OCI-LY7 (cell line): ENCODE results near the gene ARHGEF4. TPM values are rescaled to one million over a fixed set of nuclear protein-coding genes. Genes with fewer than 3 reads are reported as not detected.
"Not testable (repeated sequence)": the region's sequence is repeated elsewhere in the genome, so short reads cannot be mapped to it uniquely, and the experiment has no call there.

Source experiments
- BruUV-seq: library from RNA; stranded (reverse); fragments of 400-500 nt; replicated peaks from 2 replicates; lab custom pipeline; 2021; lab: Mats Ljungman, UMichigan
- CTCF ChIA-PET: fragments of 300-600 bp; sonication (Branson Sonifier 250); formaldehyde crosslinking; loops from one replicate; lab custom pipeline; 2022; ENCODE audit warnings: antibody characterized with exemption; ENCODE audit not compliant: unreplicated experiment; lab: Charles Lee
- POLR2A ChIA-PET: fragments of 300-600 bp; sonication (Branson Sonifier 250); formaldehyde crosslinking; loops from one replicate; lab custom pipeline; 2022; ENCODE audit warnings: antibody characterized with exemption; lab: Charles Lee
- DNase-seq: peaks from one replicate; pipeline ENCODE4 v3.0.0-alpha.2; 2015; ENCODE audit warnings: low spot score
- H2AFZ ChIP-seq: fragments of 200-600 bp; sonication (generic), shearing (Covaris generic); 2 replicates; pipeline ENCODE4 v1.6.1; 2014; ENCODE audit warnings: mild to moderate bottlenecking, antibody characterized with exemption, low read length, moderate library complexity
- H3K27ac ChIP-seq: fragments of 200-600 bp; sonication (generic); 2 replicates; pipeline ENCODE4 v1.5.1; 2014; ENCODE audit warnings: mixed run types, low read depth, mild to moderate bottlenecking, moderate library complexity, low read length, inconsistent platforms; ENCODE audit not compliant: poor library complexity, severe bottlenecking
- H3K36me3 ChIP-seq: fragments of 200-600 bp; sonication (generic); 2 replicates; pipeline ENCODE4 v1.6.1; 2014; ENCODE audit warnings: mild to moderate bottlenecking, antibody characterized with exemption, low read length, moderate library complexity, mixed read lengths; ENCODE audit not compliant: insufficient read depth
- H3K4me1 ChIP-seq: fragments of 200-600 bp; sonication (generic); 2 replicates; pipeline ENCODE4 v1.5.1; 2014; ENCODE audit warnings: mild to moderate bottlenecking, low read length; ENCODE audit not compliant: insufficient read depth, poor library complexity, severe bottlenecking
- H3K4me2 ChIP-seq: fragments of 200-600 bp; sonication (generic); 2 replicates; pipeline ENCODE4 v1.6.1; 2014; ENCODE audit warnings: mild to moderate bottlenecking, low read length
- H3K4me3 ChIP-seq: fragments of 200-600 bp; sonication (generic); 2 replicates; pipeline ENCODE4 v1.5.1; 2014; ENCODE audit warnings: mild to moderate bottlenecking, low read depth, low read length; ENCODE audit not compliant: poor library complexity, severe bottlenecking
- H3K79me2 ChIP-seq: fragments of 200-600 bp; sonication (generic); 2 replicates; pipeline ENCODE4 v1.6.1; 2016; ENCODE audit warnings: low read depth, mild to moderate bottlenecking, low read length, moderate library complexity, mixed read lengths; ENCODE audit not compliant: insufficient read depth
- H3K9me2 ChIP-seq: fragments of 200-600 bp; sonication (generic); 2 replicates; pipeline ENCODE4 v1.6.1; 2016; ENCODE audit warnings: mild to moderate bottlenecking, low read length, mixed read lengths; ENCODE audit not compliant: insufficient read depth
- H3K9me3 ChIP-seq: fragments of 200-600 bp; sonication (generic); 2 replicates; pipeline ENCODE4 v1.6.1; 2014; ENCODE audit warnings: mild to moderate bottlenecking, mixed run types, low read length, mixed read lengths
- H4K20me1 ChIP-seq: fragments of 200-600 bp; sonication (generic); 2 replicates; pipeline ENCODE4 v1.6.1; 2014; ENCODE audit warnings: mild to moderate bottlenecking, antibody characterized with exemption, low read length, moderate library complexity, mixed read lengths; ENCODE audit not compliant: insufficient read depth
- CTCF ChIP-seq: fragments of 200-600 bp; sonication (generic); conservative IDR thresholded peaks from 2 replicates; pipeline ENCODE4 v1.5.1; 2014; ENCODE audit warnings: mild to moderate bottlenecking, antibody characterized with exemption, low read length, moderate library complexity, mixed read lengths
- EZH2phosphoT487 ChIP-seq: fragments of 200-600 bp; sonication (generic); IDR thresholded peaks from 2 replicates; pipeline ENCODE4 v1.6.1; 2018; ENCODE audit warnings: low read depth, borderline replicate concordance, mild to moderate bottlenecking, mixed run types, antibody characterized with exemption, low read length, moderate library complexity, mixed read lengths
- intact Hi-C: fragments of 100-400 bp; cut with micrococcal nuclease; formaldehyde crosslinking; loops from one replicate; pipeline ENCODE4 v1.10.0; 2022; ENCODE audit not compliant: unreplicated experiment
- total RNA-seq, 2 experiments: library from RNA; depleted of rRNA in 1 of 2; stranded (reverse); fragments of >200 nt in 1 of 2; shearing (Covaris generic) in 1 of 2; gene quantifications; 2 replicates each; pipeline ENCODE4 v1.2.3, GENCODE V29; 2014 to 2022

ARHGEF4 gene
- total RNA-seq, 2 experiments from 2014 or later = 1.1 to 1.7 TPM

- Histone ChIP-seq H3K4me1 (no peaks in the 10 kb centered on the region), H3K9me2 (no peaks in the 10 kb centered on the region), H3K36me3 (peaks cover 95% of the 10 kb centered on the region), H3K79me2 (peaks cover 30% of the 10 kb centered on the region), H3K9me3 (no peaks in the 10 kb centered on the region), H4K20me1 (peaks cover 3% of the 10 kb centered on the region; the same call in 1 of the 2 replicates), H3K4me3 (no peak overlapping the region), H3K4me2 (no peak overlapping the region), H2AFZ (no peak overlapping the region), H3K27ac (no peak overlapping the region)
- ChIA-PET CTCF (no interaction called here), POLR2A (interaction anchor here (1.0 kb wide), 1 partner anchor 11 kb away, joined by 5 read pairs; no protein-coding TSS in a partner anchor)
- DNase-seq = no peak
- TF ChIP-seq CTCF (no peak), EZH2phosphoT487 (no peak)
- BruUV-seq = no TSS peak
- intact Hi-C loops = no loop called here
Measured at GRCh38 chr2:131076707-131077106, 240.0 kb downstream of the ARHGEF4 start.

GRCh38 chr2:131077182-131077846 is 240.6 kb downstream of the ARHGEF4 start:
- no peak overlapping the region for H2AFZ ChIP-seq
- H3K4me2 ChIP-seq = no peak overlapping the region
- H3K9me3 ChIP-seq = no peaks in the 10 kb centered on the region
- H4K20me1 ChIP-seq = peaks cover 9% of the 10 kb centered on the region; the same call in 1 of the 2 replicates
- no peak overlapping the region for H3K27ac ChIP-seq
- intact Hi-C loops = no loop called here
- no TSS peak for BruUV-seq
- ChIA-PET POLR2A (no interaction called here), CTCF (no interaction called here)
- H3K4me1 ChIP-seq = no peaks in the 10 kb centered on the region
- no peak for DNase-seq
- no peaks in the 10 kb centered on the region for H3K9me2 ChIP-seq
- H3K79me2 ChIP-seq = peaks cover 36% of the 10 kb centered on the region
- no peak for TF ChIP-seq CTCF
- TF ChIP-seq EZH2phosphoT487 = no peak
- H3K36me3 ChIP-seq = peaks cover 97% of the 10 kb centered on the region
- H3K4me3 ChIP-seq = no peak overlapping the region

DNA sequence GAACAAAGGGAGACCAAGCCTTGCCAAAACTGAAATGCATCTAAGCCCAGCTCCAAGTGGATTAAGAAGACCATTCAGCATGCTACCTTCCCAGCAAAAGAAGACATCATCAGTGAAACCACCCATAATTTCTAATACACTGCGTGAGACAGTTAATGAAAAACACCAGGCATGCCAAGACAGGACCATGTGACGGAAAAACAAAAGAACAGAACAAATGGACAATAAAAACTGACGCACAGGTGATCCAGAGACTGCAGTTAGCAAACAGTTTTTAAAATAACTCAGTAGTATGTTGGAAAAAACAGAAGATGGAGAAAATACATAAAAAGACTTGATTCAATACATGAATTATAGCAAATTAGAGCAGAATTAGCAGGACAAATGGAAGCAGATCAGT is 241.3 kb downstream of the ARHGEF4 start:
- Histone ChIP-seq H3K4me1 (no peaks in the 10 kb centered on the region), H3K4me3 (no peak overlapping the region), H3K4me2 (no peak overlapping the region), H3K27ac (no peak overlapping the region), H3K36me3 (peaks cover 98% of the 10 kb centered on the region), H4K20me1 (peaks cover 9% of the 10 kb centered on the region; the same call in 1 of the 2 replicates), H3K9me3 (no peaks in the 10 kb centered on the region), H3K79me2 (peaks cover 43% of the 10 kb centered on the region), H2AFZ (no peak overlapping the region), H3K9me2 (no peaks in the 10 kb centered on the region)
- ChIA-PET POLR2A (no interaction called here), CTCF (no interaction called here)
- intact Hi-C loops = no loop called here
- no peak for DNase-seq
- BruUV-seq = no TSS peak
- no peak for TF ChIP-seq CTCF
- TF ChIP-seq EZH2phosphoT487 = no peak

DNA sequence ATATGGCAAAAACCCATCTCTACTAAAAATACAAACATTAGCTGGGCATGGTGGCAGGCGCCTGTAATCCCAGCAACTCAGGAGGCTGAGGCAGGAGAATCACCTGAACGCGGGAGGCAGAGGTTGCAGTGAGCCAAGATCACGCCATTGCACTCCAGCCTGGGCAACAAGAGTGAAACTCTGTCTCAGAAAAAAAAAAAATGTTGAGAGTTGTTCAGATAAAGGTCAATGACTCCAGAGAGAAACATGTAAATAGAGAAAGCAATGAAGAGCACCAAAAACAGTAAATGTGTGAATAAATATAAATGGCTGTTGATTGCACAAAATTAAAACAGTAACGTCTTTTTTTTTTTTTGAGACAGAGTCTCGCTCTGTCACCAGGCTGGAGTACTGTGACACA is 243.2 kb downstream of the ARHGEF4 start:
- H3K4me2 ChIP-seq, POLR2A ChIA-PET, BruUV-seq, CTCF ChIA-PET, H2AFZ ChIP-seq, DNase-seq, H3K4me1 ChIP-seq, H3K27ac ChIP-seq, H3K9me2 ChIP-seq, H3K4me3 ChIP-seq, H3K9me3 ChIP-seq, intact Hi-C loops: not testable (repeated sequence)
- Histone ChIP-seq H3K79me2 (peaks cover 61% of the 10 kb centered on the region), H4K20me1 (peaks cover 12% of the 10 kb centered on the region), H3K36me3 (peaks cover 98% of the 10 kb centered on the region)
